Endometrial microvascular endothelial cells (primary cell): ENCODE results near the gene ZAP70. TPM values are rescaled to one million over a fixed set of nuclear protein-coding genes. Genes with fewer than 3 reads are reported as not detected.

Experiments
- in situ Hi-C: cut with HindIII; loops from 2 replicates; pipeline ENCODE4 v1.10.0; 2017; ENCODE audit warnings: low sequenced_read_pairs, low pct_unique_long_range_greater_than_20kb; ENCODE audit errors: inconsistent ontology term
- total RNA-seq: library from RNA; depleted of rRNA; stranded (reverse); fragments of >200 nt; gene quantifications from one replicate; pipeline ENCODE4 v1.2.3, GENCODE V29; 2015; ENCODE audit errors: inconsistent ontology term

The ZAP70 gene
- total RNA-seq, 1 donor from 2014 or later = not detected

GRCh38 chr2:97741251-97741650 is 27.9 kb downstream of the ZAP70 start:
- in situ Hi-C loops = no loop called here

- in situ Hi-C loops = no loop called here
Observed at GRCh38 chr2:97741686-97742085, 28.3 kb downstream of the ZAP70 start.

GRCh38 chr2:97742381-97742847 is 29.0 kb downstream of the ZAP70 start:
- in situ Hi-C loops = no loop called here

- in situ Hi-C loops = no loop called here
Observed at GRCh38 chr2:97743913-97744312, 30.5 kb downstream of the ZAP70 start.

GRCh38 chr2:97745474-97746174 is 32.2 kb downstream of the ZAP70 start:
- in situ Hi-C loops = no loop called here

- in situ Hi-C loops = no loop called here
Observed at GRCh38 chr2:97747285-97747684, 33.9 kb downstream of the ZAP70 start.

- in situ Hi-C loops = no loop called here
Observed at GRCh38 chr2:97747716-97748115, 34.3 kb downstream of the ZAP70 start.

GRCh38 chr2:97749581-97749980 is 36.2 kb downstream of the ZAP70 start:
- in situ Hi-C loops = no loop called here

GRCh38 chr2:97750017-97750416 is 36.6 kb downstream of the ZAP70 start:
- in situ Hi-C loops = no loop called here

- in situ Hi-C loops = no loop called here
Observed at GRCh38 chr2:97751752-97752151, 38.4 kb downstream of the ZAP70 start.

GRCh38 chr2:97752342-97753334 is 39.3 kb downstream of the ZAP70 start:
- in situ Hi-C loops = no loop called here

GRCh38 chr2:97754690-97755346 is 41.4 kb downstream of the ZAP70 start:
- in situ Hi-C loops = no loop called here

GRCh38 chr2:97755491-97755890 is 42.1 kb downstream of the ZAP70 start:
- in situ Hi-C loops = no loop called here

GRCh38 chr2:97757062-97757461 is 43.7 kb downstream of the ZAP70 start:
- in situ Hi-C loops = no loop called here

- in situ Hi-C loops = no loop called here
Observed at GRCh38 chr2:97758131-97758705, 44.8 kb downstream of the ZAP70 start.

GRCh38 chr2:97759727-97760407 is 46.5 kb downstream of the ZAP70 start:
- in situ Hi-C loops = no loop called here

- in situ Hi-C loops = no loop called here
Observed at GRCh38 chr2:97760480-97761049, 47.2 kb downstream of the ZAP70 start.

- in situ Hi-C loops = no loop called here
Observed at GRCh38 chr2:97761192-97761591, 47.8 kb downstream of the ZAP70 start.
